H1 (cell line): ENCODE results near the gene PTX4.

Source experiments
- BCL11A ChIP-seq, 2 experiments: IDR thresholded peaks; one replicate each; pipeline ENCODE4 v1.6.1; 2011; ENCODE audit warnings: low read depth in 2 of 2, low read length in 2 of 2, mild to moderate bottlenecking in 2 of 2
- CBX5 ChIP-seq: fragments of 300-800, 300-1000 bp; sonication (generic); IDR thresholded peaks from 2 replicates; pipeline ENCODE4 v1.7.1; 2016; ENCODE audit warnings: antibody characterized with exemption, low read length, low read depth
- CTCF ChIP-seq, 3 experiments: IDR thresholded peaks; 1 replicate in 2 of 3; 2 replicates in 1 of 3; pipeline versions ENCODE4 v1.5.1 to v1.6.1; 2011; ENCODE audit warnings: low read length in 3 of 3, mild to moderate bottlenecking in 3 of 3, inconsistent platforms in 2 of 3, low read depth in 1 of 3, moderate library complexity in 1 of 3; ENCODE audit not compliant: insufficient read depth in 1 of 3; ENCODE audit errors: control extremely low read depth in 1 of 3
- EP300 ChIP-seq, 2 experiments: IDR thresholded peaks; 1 replicate in 1 of 2; 2 replicates in 1 of 2; pipeline ENCODE4 v1.6.1; 2011 to 2012; ENCODE audit warnings: low read depth in 2 of 2, low read length in 2 of 2, mild to moderate bottlenecking in 2 of 2, borderline replicate concordance in 1 of 2, inconsistent platforms in 1 of 2, moderate library complexity in 1 of 2
- JUN ChIP-seq: IDR thresholded peaks from 2 replicates; pipeline ENCODE4 v1.6.1; 2011; ENCODE audit warnings: low read depth, mild to moderate bottlenecking, improper control_type of control experiment, low read length
- PHF8 ChIP-seq: fragments of 200-600 bp; sonication (generic); conservative IDR thresholded peaks from 2 replicates; pipeline ENCODE4 v1.7.1; 2012; ENCODE audit warnings: low read depth, mild to moderate bottlenecking, inconsistent platforms, low read length, moderate library complexity
- POLR2A ChIP-seq, 2 experiments: IDR thresholded peaks; 1 replicate in 1 of 2; 2 replicates in 1 of 2; pipeline ENCODE4 v1.6.1; 2011; ENCODE audit warnings: low read depth in 2 of 2, low read length in 2 of 2, mild to moderate bottlenecking in 2 of 2; ENCODE audit errors: control extremely low read depth in 1 of 2
- POLR2AphosphoS5 ChIP-seq: IDR thresholded peaks from 2 replicates; pipeline ENCODE4 v1.6.1; 2011; ENCODE audit warnings: low read depth, low read length
- SAP30 ChIP-seq: fragments of 300-600 bp; sonication (generic); IDR thresholded peaks from 2 replicates; pipeline ENCODE4 v1.7.1; 2012; ENCODE audit warnings: low read length, moderate library complexity, mild to moderate bottlenecking, inconsistent platforms; ENCODE audit not compliant: insufficient read depth, insufficient replicate concordance
- TAF7 ChIP-seq: optimal IDR thresholded peaks from 2 replicates; pipeline ENCODE3; 2011; ENCODE audit warnings: low read depth, mild to moderate bottlenecking, inconsistent platforms, low read length, moderate library complexity, borderline replicate concordance

GRCh38 chr16:1464196-1464893 lies 24.4 kb downstream of the PTX4 start:
- no peak for TF ChIP-seq CTCF (IDR thresholded peaks at IDR 0.05; ENCODE audit: control extremely low read depth in 1 of 3, insufficient read depth in 1 of 3, low read depth in 1 of 3, low read length in 3 of 3)
- no peak for TF ChIP-seq CBX5
- TF ChIP-seq EP300 (IDR thresholded peaks at IDR 0.05; ENCODE audit: borderline replicate concordance in 1 of 2, low read depth in 2 of 2, low read length in 2 of 2), result no peak
- TF ChIP-seq JUN, result no peak
- no peak for TF ChIP-seq POLR2AphosphoS5
- no peak for TF ChIP-seq PHF8
- no peak for TF ChIP-seq SAP30
- no peak for TF ChIP-seq BCL11A (IDR thresholded peaks at IDR 0.05; ENCODE audit: low read depth in 2 of 2, low read length in 2 of 2)
- no peak for TF ChIP-seq POLR2A (IDR thresholded peaks at IDR 0.05; ENCODE audit: control extremely low read depth in 1 of 2, low read depth in 2 of 2, low read length in 2 of 2)
- no peak for TF ChIP-seq TAF7
